Measurements from ENCODE around the gene CDK15. TPM values are rescaled to one million over a fixed set of nuclear protein-coding genes. Genes with fewer than 3 reads are reported as not detected.

CDK15 gene
- total RNA-seq, 1 experiment from 2014 or later, result not detected

GRCh38 chr2:201786471-201786870, 19.9 kb upstream of the CDK15 start:
- no peak overlapping the region for H2AFZ ChIP-seq (ENCODE audit: low read depth, low read length, poor library complexity, severe bottlenecking)
- TF ChIP-seq POLR2A (IDR thresholded peaks at IDR 0.05; ENCODE audit: borderline replicate concordance, extremely low read depth, insufficient read depth, insufficient read length) (no peak), POLR2AphosphoS5 (IDR thresholded peaks at IDR 0.05; ENCODE audit: low read depth, low read length) (no peak), SP1 (IDR thresholded peaks at IDR 0.05; ENCODE audit: low read depth) (no peak)
- TF ChIP-seq, protein P1, sequence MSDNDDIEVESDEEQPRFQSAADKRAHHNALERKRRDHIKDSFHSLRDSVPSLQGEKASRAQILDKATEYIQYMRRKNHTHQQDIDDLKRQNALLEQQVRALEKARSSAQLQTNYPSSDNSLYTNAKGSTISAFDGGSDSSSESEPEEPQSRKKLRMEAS (IDR thresholded peaks at IDR 0.05), result no peak
- TF ChIP-seq, protein P2, sequence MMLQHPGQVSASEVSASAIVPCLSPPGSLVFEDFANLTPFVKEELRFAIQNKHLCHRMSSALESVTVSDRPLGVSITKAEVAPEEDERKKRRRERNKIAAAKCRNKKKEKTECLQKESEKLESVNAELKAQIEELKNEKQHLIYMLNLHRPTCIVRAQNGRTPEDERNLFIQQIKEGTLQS (IDR thresholded peaks at IDR 0.05), result no peak
- H3K36me3 ChIP-seq (ENCODE audit: control insufficient read depth in 1 of 2, insufficient read depth in 2 of 2, low read length in 2 of 2), result no peaks in the 10 kb centered on the region
- H3K4me1 ChIP-seq (ENCODE audit: control insufficient read depth in 1 of 2, insufficient read depth in 2 of 2, low read length in 2 of 2), result peaks cover 0 to 4% of the 10 kb centered on the region in 2 experiments; a peak in 2 of 4 replicates
- BruUV-seq (replicated peaks), result no TSS peak
- no peaks in the 10 kb centered on the region for H3K79me2 ChIP-seq (ENCODE audit: insufficient read depth, low read length)
- RAD21 ChIA-PET (ENCODE audit: low non-redundant PET in 1 of 2, low total read pairs in 2 of 2, uncharacterized antibody in 2 of 2, unreplicated experiment in 2 of 2), result no interaction called here
- DNase-seq (ENCODE audit: low read depth, low spot score) (no peak), ATAC-seq (no peak)
- H3K4me3 ChIP-seq (replicated peaks in 1 of 2; ENCODE audit: low read depth in 1 of 2, low read length in 2 of 2), result no peak overlapping the region
- no peak overlapping the region for H3K4me2 ChIP-seq (ENCODE audit: low read length)
- POLR2A ChIA-PET, result no interaction called here
- H3K27me3 ChIP-seq (ENCODE audit: insufficient read depth, low read length), result no peaks in the 10 kb centered on the region
- no peaks in the 10 kb centered on the region for H3K9me2 ChIP-seq (ENCODE audit: insufficient read depth)
- H3K9me3 ChIP-seq (ENCODE audit: control insufficient read depth in 1 of 2, insufficient read depth in 1 of 2, low read depth in 1 of 2, low read length in 2 of 2), result no peaks in the 10 kb centered on the region
- H3K9ac ChIP-seq (ENCODE audit: low read length), result no peak overlapping the region
- intact Hi-C loops (cut with micrococcal nuclease), result no loop called here
- CTCF ChIA-PET, result no interaction called here
- no peak overlapping the region for H3K27ac ChIP-seq (ENCODE audit: low read depth, low read length)
- H4K20me1 ChIP-seq (ENCODE audit: insufficient read depth), result no peaks in the 10 kb centered on the region

DNA sequence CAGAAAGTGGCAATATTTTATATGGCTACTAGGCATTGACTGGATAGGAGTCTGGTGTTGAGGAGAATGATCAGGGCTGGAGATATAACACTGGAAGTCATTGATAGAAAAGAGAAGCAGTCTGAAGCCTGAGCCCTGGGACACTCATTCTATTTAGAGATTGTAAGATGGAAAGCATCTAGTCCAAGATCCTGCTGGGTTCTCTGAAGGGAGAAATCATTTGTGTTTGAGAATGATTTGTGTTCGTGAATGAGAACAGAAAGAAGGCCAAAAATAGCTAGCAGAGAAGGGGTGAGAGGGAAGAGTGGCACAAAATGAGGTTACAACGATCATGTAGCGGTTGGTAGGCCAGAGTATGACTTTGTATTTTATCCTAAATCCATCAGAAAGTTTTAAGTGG, 18.0 kb upstream of the CDK15 start:
- no peak for ATAC-seq
- no peak for DNase-seq (ENCODE audit: low read depth, low spot score)
- ChIA-PET CTCF (no interaction called here), RAD21 (ENCODE audit: low non-redundant PET in 1 of 2, low total read pairs in 2 of 2, uncharacterized antibody in 2 of 2, unreplicated experiment in 2 of 2) (no interaction called here), POLR2A (no interaction called here)
- Histone ChIP-seq H3K79me2 (ENCODE audit: insufficient read depth, low read length) (no peaks in the 10 kb centered on the region), H3K9me3 (ENCODE audit: control insufficient read depth in 1 of 2, insufficient read depth in 1 of 2, low read depth in 1 of 2, low read length in 2 of 2) (no peaks in the 10 kb centered on the region), H3K27me3 (ENCODE audit: insufficient read depth, low read length) (no peaks in the 10 kb centered on the region), H3K4me1 (ENCODE audit: control insufficient read depth in 1 of 2, insufficient read depth in 2 of 2, low read length in 2 of 2) (no peaks in the 10 kb centered on the region), H3K4me2 (ENCODE audit: low read length) (no peak overlapping the region), H2AFZ (ENCODE audit: low read depth, low read length, poor library complexity, severe bottlenecking) (no peak overlapping the region), H3K4me3 (replicated peaks in 1 of 2; ENCODE audit: low read depth in 1 of 2, low read length in 2 of 2) (no peak overlapping the region), H3K36me3 (ENCODE audit: control insufficient read depth in 1 of 2, insufficient read depth in 2 of 2, low read length in 2 of 2) (no peaks in the 10 kb centered on the region), H3K9ac (ENCODE audit: low read length) (no peak overlapping the region), H4K20me1 (ENCODE audit: insufficient read depth) (no peaks in the 10 kb centered on the region), H3K9me2 (ENCODE audit: insufficient read depth) (no peaks in the 10 kb centered on the region), H3K27ac (ENCODE audit: low read depth, low read length) (no peak overlapping the region)
- intact Hi-C loops (cut with micrococcal nuclease), result no loop called here
- no peak for TF ChIP-seq ZFX (IDR thresholded peaks at IDR 0.05)
- no peak for TF ChIP-seq TCF7L2 (IDR thresholded peaks at IDR 0.05; ENCODE audit: borderline replicate concordance, extremely low read depth, insufficient read depth, insufficient read length)
- TF ChIP-seq REST (IDR thresholded peaks at IDR 0.05; ENCODE audit: low read depth), result no peak
- no peak for TF ChIP-seq RAD21 (IDR thresholded peaks at IDR 0.05; ENCODE audit: low read depth)
- no peak for TF ChIP-seq EZH2 (IDR thresholded peaks at IDR 0.05)
- no peak for TF ChIP-seq ZBTB33 (IDR thresholded peaks at IDR 0.05; ENCODE audit: extremely low read depth, insufficient replicate concordance, low read length)
- no peak for TF ChIP-seq SP1 (IDR thresholded peaks at IDR 0.05; ENCODE audit: low read depth)
- no peak for TF ChIP-seq CBX3 (IDR thresholded peaks at IDR 0.05; ENCODE audit: low read depth)
- TF ChIP-seq ZNF274 (IDR thresholded peaks at IDR 0.05; ENCODE audit: low read depth, low read length), result no peak
- no peak for TF ChIP-seq JUND (IDR thresholded peaks at IDR 0.05)
- no TSS peak for BruUV-seq (replicated peaks)

Measured in HCT116 (cell line).